ENCODE measurements around the gene MMP14. TPM values are rescaled to one million over a fixed set of nuclear protein-coding genes. Genes with fewer than 3 reads are reported as not detected.
A peak's percentile ranks its signal among the peaks of the same experiment; 100 is the strongest.

The MMP14 gene
- total and polyA plus RNA-seq, 4 donors: 60.5 to 262 (median 78.0) TPM

GRCh38 chr14:22882064-22882463 lies 45.7 kb downstream of the MMP14 start:
- H3K4me3 ChIP-seq (ENCODE audit: low read depth, low read length): no peak overlapping the region
- H3K27ac ChIP-seq (ENCODE audit: low read depth, low read length): no peak overlapping the region
- peaks cover 42% of the 10 kb centered on the region for H3K4me1 ChIP-seq (ENCODE audit: control insufficient read depth, insufficient read depth, low read length)
- no peaks in the 10 kb centered on the region for H3K9me3 ChIP-seq (ENCODE audit: control insufficient read depth, insufficient read depth, low read length)
- peaks cover 20% of the 10 kb centered on the region for H3K36me3 ChIP-seq (ENCODE audit: control insufficient read depth, insufficient read depth, low read length)
- no peaks in the 10 kb centered on the region for H3K27me3 ChIP-seq (ENCODE audit: control insufficient read depth, insufficient read depth, low read length)
- DNase-seq (ENCODE audit: low read depth in 4 of 6, low spot score in 6 of 6): no peak
- 53% methylated on average over 4 of the region's 7 CpGs for WGBS (ENCODE audit: insufficient coverage)

GRCh38 chr14:22882529-22883172 lies 46.3 kb downstream of the MMP14 start:
- no peak overlapping the region for H3K4me3 ChIP-seq (ENCODE audit: low read depth, low read length)
- 13% methylated on average over 4 of the region's 6 CpGs for WGBS (ENCODE audit: insufficient coverage)

DNA sequence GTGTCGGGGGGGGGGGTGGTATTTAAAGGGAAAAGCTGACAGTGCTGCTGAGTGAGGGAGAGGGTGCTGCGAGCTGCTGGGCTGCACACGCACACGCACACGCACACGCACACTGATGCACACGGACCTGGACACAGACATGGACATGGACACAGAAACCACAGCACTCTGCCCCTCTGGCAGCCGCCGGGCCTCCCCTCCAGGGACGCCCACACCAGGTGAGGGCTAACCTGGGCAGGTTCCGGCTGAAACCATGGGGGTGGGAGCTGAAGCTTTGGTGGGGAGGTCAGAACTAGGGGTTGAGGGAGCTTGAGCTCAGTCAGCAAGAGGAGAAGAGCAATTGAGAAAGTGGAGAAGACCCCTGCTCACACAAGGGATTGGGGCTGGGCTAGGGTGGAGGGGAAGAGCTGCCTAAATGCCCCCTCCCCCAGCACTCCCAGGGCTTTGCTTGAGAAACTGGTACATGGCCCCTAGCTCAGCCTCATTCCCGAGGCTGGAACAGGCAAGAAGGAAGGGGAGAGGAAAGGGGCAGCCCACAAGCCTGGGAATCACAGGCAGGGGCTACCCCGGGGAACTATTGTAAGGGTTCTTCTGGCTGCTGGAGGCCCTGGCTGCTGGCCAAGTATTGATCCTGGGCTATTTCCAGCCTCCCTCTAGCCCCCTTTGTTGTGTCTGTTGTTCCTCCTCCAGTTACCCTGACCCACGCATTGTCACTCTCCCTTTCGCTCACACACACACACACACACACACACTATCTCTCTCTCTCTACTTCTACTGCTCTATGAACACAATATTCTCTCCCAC lies 47.0 kb downstream of the MMP14 start, which contains the start of gene REM2:
Gene REM2 (plus strand): TSS at position 50 of the 804 bp plus-strand sequence. CDS start 66 bp downstream, at position 116.
- H3K36me3 ChIP-seq (ENCODE audit: control insufficient read depth, insufficient read depth, low read length): peaks cover 10% of the 10 kb centered on the region
- DNase-seq (ENCODE audit: low read depth in 4 of 6, low spot score in 6 of 6): peak in 2 of 6 donors; percentile 53 to 85
- H3K27me3 ChIP-seq (ENCODE audit: control insufficient read depth, insufficient read depth, low read length): no peaks in the 10 kb centered on the region
- WGBS (ENCODE audit: insufficient coverage): 13% methylated on average over 11 of the region's 15 CpGs
- no peaks in the 10 kb centered on the region for H3K9me3 ChIP-seq (ENCODE audit: control insufficient read depth, insufficient read depth, low read length)
- peak within 1 kb of the TSS; percentile 30 for H3K4me3 ChIP-seq (ENCODE audit: low read depth, low read length)
- peaks cover 53% of the 10 kb centered on the region for H3K4me1 ChIP-seq (ENCODE audit: control insufficient read depth, insufficient read depth, low read length)
- H3K27ac ChIP-seq (ENCODE audit: low read depth, low read length): peak within 1 kb of the TSS; percentile 26

More at GRCh38 chr14:22882529-22883172, 46.3 kb downstream of the MMP14 start:
- H3K9me3 ChIP-seq (ENCODE audit: control insufficient read depth, insufficient read depth, low read length): no peaks in the 10 kb centered on the region
- H3K4me1 ChIP-seq (ENCODE audit: control insufficient read depth, insufficient read depth, low read length): peaks cover 48% of the 10 kb centered on the region
- peak in 3 of 6 donors; percentile 81 to 98 (median 95) for DNase-seq (ENCODE audit: low read depth in 4 of 6, low spot score in 6 of 6)
- H3K27ac ChIP-seq (ENCODE audit: low read depth, low read length): peak overlapping the region; percentile 19
- peaks cover 15% of the 10 kb centered on the region for H3K36me3 ChIP-seq (ENCODE audit: control insufficient read depth, insufficient read depth, low read length)
- no peaks in the 10 kb centered on the region for H3K27me3 ChIP-seq (ENCODE audit: control insufficient read depth, insufficient read depth, low read length)

GRCh38 chr14:22884076-22884737 lies 47.8 kb downstream of the MMP14 start:
- Histone ChIP-seq H3K4me1 (ENCODE audit: control insufficient read depth, insufficient read depth, low read length) (peaks cover 53% of the 10 kb centered on the region), H3K9me3 (ENCODE audit: control insufficient read depth, insufficient read depth, low read length) (no peaks in the 10 kb centered on the region), H3K4me3 (ENCODE audit: low read depth, low read length) (no peak overlapping the region), H3K27me3 (ENCODE audit: control insufficient read depth, insufficient read depth, low read length) (no peaks in the 10 kb centered on the region), H3K27ac (ENCODE audit: low read depth, low read length) (no peak overlapping the region), H3K36me3 (ENCODE audit: control insufficient read depth, insufficient read depth, low read length) (peaks cover 3% of the 10 kb centered on the region)
- 69% methylated on average over 6 of the region's 7 CpGs for WGBS (ENCODE audit: insufficient coverage)
- DNase-seq (ENCODE audit: low read depth in 4 of 6, low spot score in 6 of 6): no peak

DNA sequence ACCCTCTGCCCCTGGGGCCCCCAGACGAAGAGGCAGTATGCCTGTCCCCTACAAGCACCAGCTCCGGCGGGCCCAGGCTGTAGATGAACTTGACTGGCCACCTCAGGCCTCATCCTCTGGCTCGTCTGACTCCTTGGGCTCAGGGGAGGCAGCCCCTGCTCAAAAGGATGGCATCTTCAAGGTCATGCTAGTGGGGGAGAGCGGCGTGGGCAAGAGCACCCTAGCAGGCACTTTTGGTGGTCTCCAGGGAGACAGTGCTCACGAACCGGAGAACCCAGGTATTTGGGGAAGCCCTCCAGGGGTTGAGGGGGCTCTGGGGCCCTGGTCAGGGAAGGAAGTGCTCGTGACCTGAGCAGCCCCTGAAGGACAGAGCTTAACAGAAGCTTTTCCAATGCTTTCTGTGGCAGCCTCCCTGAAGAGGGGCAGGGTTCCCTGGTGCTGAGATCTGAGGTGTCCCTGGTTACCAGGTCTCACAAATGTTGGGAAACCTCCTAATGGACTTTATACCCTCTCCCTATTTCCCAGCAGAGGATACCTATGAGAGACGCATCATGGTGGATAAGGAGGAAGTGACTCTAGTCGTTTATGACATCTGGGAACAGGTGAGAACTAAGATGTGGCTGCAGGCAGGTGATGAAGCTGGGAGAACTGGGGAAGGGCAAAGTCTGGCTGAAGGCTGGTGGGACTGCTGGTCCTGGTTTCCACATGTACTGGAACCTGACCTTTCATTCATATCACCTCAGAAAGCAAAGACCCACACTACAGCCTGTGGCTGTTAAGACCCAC lies 48.5 kb downstream of the MMP14 start:
- Histone ChIP-seq H3K27me3 (ENCODE audit: control insufficient read depth, insufficient read depth, low read length) (no peaks in the 10 kb centered on the region), H3K27ac (ENCODE audit: low read depth, low read length) (no peak overlapping the region), H3K36me3 (ENCODE audit: control insufficient read depth, insufficient read depth, low read length) (peaks cover 3% of the 10 kb centered on the region), H3K9me3 (ENCODE audit: control insufficient read depth, insufficient read depth, low read length) (no peaks in the 10 kb centered on the region), H3K4me3 (ENCODE audit: low read depth, low read length) (no peak overlapping the region), H3K4me1 (ENCODE audit: control insufficient read depth, insufficient read depth, low read length) (peaks cover 53% of the 10 kb centered on the region)
- WGBS (ENCODE audit: insufficient coverage): 83% methylated on average over 9 of the region's 11 CpGs
- DNase-seq (ENCODE audit: low read depth in 4 of 6, low spot score in 6 of 6): no peak

- H3K4me3 ChIP-seq (ENCODE audit: low read depth, low read length): peak overlapping the region; percentile 48
- 80% methylated on average over 6 of the region's 21 CpGs for WGBS (ENCODE audit: insufficient coverage)
- no peaks in the 10 kb centered on the region for H3K9me3 ChIP-seq (ENCODE audit: control insufficient read depth, insufficient read depth, low read length)
- no peak overlapping the region for H3K27ac ChIP-seq (ENCODE audit: low read depth, low read length)
- no peaks in the 10 kb centered on the region for H3K27me3 ChIP-seq (ENCODE audit: control insufficient read depth, insufficient read depth, low read length)
- H3K4me1 ChIP-seq (ENCODE audit: control insufficient read depth, insufficient read depth, low read length): peaks cover 53% of the 10 kb centered on the region
- peaks cover 3% of the 10 kb centered on the region for H3K36me3 ChIP-seq (ENCODE audit: control insufficient read depth, insufficient read depth, low read length)
- DNase-seq (ENCODE audit: low read depth in 4 of 6, low spot score in 6 of 6): no peak
These were observed 49.6 kb downstream of the MMP14 start for GRCh38 chr14:22885975-22886374.

DNA sequence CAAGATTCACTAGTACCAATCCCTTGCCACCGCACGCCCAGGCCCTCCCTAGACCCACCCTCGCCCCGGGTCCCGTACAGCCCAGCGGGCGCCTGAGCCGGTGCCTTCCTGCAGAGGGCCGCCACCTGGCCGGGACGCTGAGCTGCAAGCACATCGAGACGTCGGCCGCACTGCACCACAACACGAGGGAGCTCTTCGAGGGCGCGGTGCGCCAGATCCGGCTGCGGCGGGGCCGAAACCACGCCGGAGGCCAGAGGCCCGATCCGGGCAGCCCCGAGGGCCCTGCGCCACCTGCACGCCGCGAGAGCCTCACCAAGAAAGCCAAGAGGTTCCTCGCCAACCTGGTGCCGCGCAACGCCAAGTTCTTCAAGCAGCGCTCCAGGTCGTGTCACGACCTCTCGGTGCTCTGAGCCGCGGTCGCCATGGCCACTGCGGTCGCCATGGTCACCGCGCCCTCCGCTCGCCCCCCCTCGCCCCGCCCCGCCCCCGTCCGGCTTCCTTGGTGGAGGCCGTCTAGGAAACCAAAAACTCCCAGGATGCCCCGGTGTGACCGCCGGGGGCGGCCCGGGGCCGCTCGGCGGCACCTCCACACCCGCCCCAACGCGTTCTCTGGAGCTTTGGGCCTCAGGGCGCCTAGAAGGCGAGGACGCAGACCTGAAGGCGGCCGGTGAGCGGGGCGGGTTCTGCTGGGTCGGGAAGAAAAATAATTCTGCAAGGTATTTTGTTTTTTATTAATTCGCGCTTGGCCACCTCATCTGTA lies 50.3 kb downstream of the MMP14 start:
- Histone ChIP-seq H3K36me3 (ENCODE audit: control insufficient read depth, insufficient read depth, low read length) (peaks cover 3% of the 10 kb centered on the region), H3K4me3 (ENCODE audit: low read depth, low read length) (peak overlapping the region; percentile 48), H3K9me3 (ENCODE audit: control insufficient read depth, insufficient read depth, low read length) (no peaks in the 10 kb centered on the region), H3K27me3 (ENCODE audit: control insufficient read depth, insufficient read depth, low read length) (no peaks in the 10 kb centered on the region), H3K4me1 (ENCODE audit: control insufficient read depth, insufficient read depth, low read length) (peaks cover 53% of the 10 kb centered on the region), H3K27ac (ENCODE audit: low read depth, low read length) (peak overlapping the region; percentile 70)
- peak in 3 of 6 donors; percentile 42 to 81 (median 74) for DNase-seq (ENCODE audit: low read depth in 4 of 6, low spot score in 6 of 6)
- WGBS (ENCODE audit: insufficient coverage): 3% methylated on average over 77 of the region's 77 CpGs

DNA sequence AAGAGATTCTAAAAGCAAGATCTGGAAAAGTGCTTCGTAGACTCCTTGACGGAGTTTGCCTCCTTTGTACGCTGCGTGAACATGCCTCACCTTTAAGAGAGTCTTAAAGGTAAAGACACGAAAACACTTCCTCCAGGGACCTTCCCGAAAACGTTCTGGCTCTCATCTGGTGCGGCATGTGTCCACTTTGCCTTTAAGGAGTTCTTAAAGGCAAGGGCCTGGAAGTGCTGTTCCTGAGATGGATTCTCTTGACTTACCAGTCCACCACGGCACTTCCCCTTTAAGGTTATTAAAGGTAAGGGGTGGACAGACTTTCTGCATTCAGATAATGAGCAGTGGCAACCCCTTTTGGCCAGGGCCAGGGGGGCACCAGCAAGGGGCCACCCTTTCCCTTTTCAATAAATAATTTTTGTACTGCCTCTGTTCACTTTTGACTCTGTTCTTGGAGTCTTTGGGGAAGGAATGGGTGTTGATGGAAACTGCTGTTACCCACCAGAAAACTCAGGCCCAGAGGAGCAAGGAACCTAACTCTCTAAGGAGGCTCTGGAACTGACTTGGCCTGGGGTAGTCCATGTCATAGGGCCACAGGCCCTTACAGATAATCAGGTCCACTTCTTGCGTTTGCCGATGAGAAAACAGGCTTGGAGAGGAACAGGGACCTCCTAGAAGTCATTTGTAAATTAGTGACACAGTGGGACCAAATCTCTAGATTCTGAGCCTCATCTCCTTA lies 51.0 kb downstream of the MMP14 start:
- DNase-seq (ENCODE audit: low read depth in 4 of 6, low spot score in 6 of 6): peak in 3 of 6 donors; percentile 82 to 97 (median 91)
- Histone ChIP-seq H3K9me3 (ENCODE audit: control insufficient read depth, insufficient read depth, low read length) (no peaks in the 10 kb centered on the region), H3K27me3 (ENCODE audit: control insufficient read depth, insufficient read depth, low read length) (no peaks in the 10 kb centered on the region), H3K4me3 (ENCODE audit: low read depth, low read length) (peak overlapping the region; percentile 48), H3K4me1 (ENCODE audit: control insufficient read depth, insufficient read depth, low read length) (peaks cover 47% of the 10 kb centered on the region), H3K36me3 (ENCODE audit: control insufficient read depth, insufficient read depth, low read length) (peaks cover 5% of the 10 kb centered on the region), H3K27ac (ENCODE audit: low read depth, low read length) (peak overlapping the region; percentile 70)
- WGBS (ENCODE audit: insufficient coverage): 0% methylated on average over 5 of the region's 11 CpGs

All from spinal cord (tissue), 10 donors.